Measurements from ENCODE around the gene SERPINA4.

The SERPINA4 gene

GRCh38 chr14:94583557-94583956, 22.3 kb downstream of the SERPINA4 start:
- no peaks in the 10 kb centered on the region for H3K4me1 ChIP-seq (ENCODE audit: insufficient read depth, low read length)
- no peaks in the 10 kb centered on the region for H3K36me3 ChIP-seq (ENCODE audit: insufficient read depth, low read length)
- no peaks in the 10 kb centered on the region for H3K27me3 ChIP-seq (ENCODE audit: control insufficient read depth in 1 of 2, insufficient read depth in 2 of 2, low read length in 2 of 2)
- no peak overlapping the region for H3K4me3 ChIP-seq (ENCODE audit: low read depth in 1 of 2, low read length in 2 of 2)
- H3K9me3 ChIP-seq (ENCODE audit: low read length) = no peaks in the 10 kb centered on the region
- H3K27ac ChIP-seq (ENCODE audit: low read depth, low read length) = no peak overlapping the region
- H3K9ac ChIP-seq (ENCODE audit: low read length) = no peak overlapping the region

- H3K27me3 ChIP-seq (ENCODE audit: control insufficient read depth in 1 of 2, insufficient read depth in 2 of 2, low read length in 2 of 2) = no peaks in the 10 kb centered on the region
- no peaks in the 10 kb centered on the region for H3K4me1 ChIP-seq (ENCODE audit: insufficient read depth, low read length)
- no peaks in the 10 kb centered on the region for H3K9me3 ChIP-seq (ENCODE audit: low read length)
- H3K4me3 ChIP-seq (ENCODE audit: low read depth in 1 of 2, low read length in 2 of 2) = no peak overlapping the region
- no peak overlapping the region for H3K9ac ChIP-seq (ENCODE audit: low read length)
- H3K27ac ChIP-seq (ENCODE audit: low read depth, low read length) = no peak overlapping the region
- no peaks in the 10 kb centered on the region for H3K36me3 ChIP-seq (ENCODE audit: insufficient read depth, low read length)
Measured at GRCh38 chr14:94584591-94585280, 23.5 kb downstream of the SERPINA4 start.

DNA sequence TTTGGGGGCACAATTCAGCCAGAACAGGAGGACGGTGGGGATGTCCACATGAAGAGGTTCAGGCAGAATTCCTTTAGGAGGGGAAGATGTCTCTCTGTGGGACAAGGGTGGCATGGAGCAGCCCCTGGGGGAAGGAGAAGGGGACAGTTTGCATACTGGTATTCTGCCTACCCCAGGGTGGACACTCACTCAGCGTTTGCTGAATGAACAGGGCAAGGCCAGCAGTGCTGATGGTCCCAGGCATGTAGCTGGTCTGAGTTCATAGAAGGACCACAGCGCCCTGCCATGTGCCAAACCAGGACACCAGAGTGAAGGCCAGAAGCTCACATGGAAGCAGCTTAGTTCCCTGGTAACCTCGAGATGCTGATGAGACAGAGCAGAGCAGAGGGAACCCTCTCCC, 25.4 kb downstream of the SERPINA4 start:
- Histone ChIP-seq H3K9me3 (ENCODE audit: low read length) (no peaks in the 10 kb centered on the region), H3K27me3 (ENCODE audit: control insufficient read depth in 1 of 2, insufficient read depth in 2 of 2, low read length in 2 of 2) (no peaks in the 10 kb centered on the region), H3K9ac (ENCODE audit: low read length) (no peak overlapping the region), H3K4me3 (ENCODE audit: low read depth in 1 of 2, low read length in 2 of 2) (no peak overlapping the region), H3K27ac (ENCODE audit: low read depth, low read length) (no peak overlapping the region), H3K4me1 (ENCODE audit: insufficient read depth, low read length) (no peaks in the 10 kb centered on the region), H3K36me3 (ENCODE audit: insufficient read depth, low read length) (no peaks in the 10 kb centered on the region)

DNA sequence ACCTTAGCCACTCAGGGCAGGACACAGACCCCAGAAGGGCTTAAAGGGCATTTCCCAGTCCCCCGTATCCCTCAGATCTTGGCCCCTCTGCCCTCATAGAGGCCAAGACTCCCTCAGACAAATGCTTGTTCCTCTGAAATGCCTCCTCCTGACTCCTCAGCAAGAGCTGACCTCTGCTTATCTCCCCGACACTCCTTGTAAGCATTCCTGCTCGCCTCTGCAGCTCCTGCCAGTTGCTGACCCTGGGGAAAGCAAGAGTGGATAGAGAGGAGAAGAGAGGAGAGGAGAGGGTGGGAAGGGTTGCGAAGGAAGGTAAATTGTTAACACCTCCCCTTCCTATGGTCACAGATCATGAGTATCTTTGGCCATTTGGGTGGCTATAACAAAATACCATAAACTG, 27.1 kb downstream of the SERPINA4 start:
- H3K4me3 ChIP-seq (ENCODE audit: low read depth in 1 of 2, low read length in 2 of 2) = no peak overlapping the region
- H3K27ac ChIP-seq (ENCODE audit: low read depth, low read length) = no peak overlapping the region
- H3K4me1 ChIP-seq (ENCODE audit: insufficient read depth, low read length) = no peaks in the 10 kb centered on the region
- H3K36me3 ChIP-seq (ENCODE audit: insufficient read depth, low read length) = no peaks in the 10 kb centered on the region
- no peaks in the 10 kb centered on the region for H3K9me3 ChIP-seq (ENCODE audit: low read length)
- H3K27me3 ChIP-seq (ENCODE audit: control insufficient read depth in 1 of 2, insufficient read depth in 2 of 2, low read length in 2 of 2) = no peaks in the 10 kb centered on the region
- H3K9ac ChIP-seq (ENCODE audit: low read length) = no peak overlapping the region

DNA sequence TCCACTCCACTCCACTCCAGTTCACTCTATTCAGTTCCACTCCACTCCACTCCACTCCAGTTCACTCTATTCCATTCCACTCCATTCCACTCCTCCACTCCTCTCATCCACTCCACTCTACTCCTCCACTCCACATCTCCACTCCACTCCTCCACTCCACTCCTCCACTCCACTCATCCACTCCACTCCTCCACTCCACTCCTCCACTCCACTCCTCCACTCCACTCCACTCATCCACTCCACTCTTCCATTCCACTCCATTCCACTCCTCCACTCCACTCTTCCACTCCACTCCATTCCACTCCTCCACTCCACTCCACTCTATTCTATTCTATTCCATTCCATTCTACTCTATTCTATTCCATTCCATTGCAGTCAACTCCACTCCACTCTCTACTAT, 29.8 kb downstream of the SERPINA4 start:
- H3K4me1 ChIP-seq (ENCODE audit: insufficient read depth, low read length) = no peaks in the 10 kb centered on the region
- no peaks in the 10 kb centered on the region for H3K27me3 ChIP-seq (ENCODE audit: control insufficient read depth in 1 of 2, insufficient read depth in 2 of 2, low read length in 2 of 2)
- no peak overlapping the region for H3K9ac ChIP-seq (ENCODE audit: low read length)
- H3K4me3 ChIP-seq (ENCODE audit: low read depth in 1 of 2, low read length in 2 of 2) = no peak overlapping the region
- H3K9me3 ChIP-seq (ENCODE audit: low read length) = no peaks in the 10 kb centered on the region
- H3K27ac ChIP-seq (ENCODE audit: low read depth, low read length) = no peak overlapping the region
- no peaks in the 10 kb centered on the region for H3K36me3 ChIP-seq (ENCODE audit: insufficient read depth, low read length)

DNA sequence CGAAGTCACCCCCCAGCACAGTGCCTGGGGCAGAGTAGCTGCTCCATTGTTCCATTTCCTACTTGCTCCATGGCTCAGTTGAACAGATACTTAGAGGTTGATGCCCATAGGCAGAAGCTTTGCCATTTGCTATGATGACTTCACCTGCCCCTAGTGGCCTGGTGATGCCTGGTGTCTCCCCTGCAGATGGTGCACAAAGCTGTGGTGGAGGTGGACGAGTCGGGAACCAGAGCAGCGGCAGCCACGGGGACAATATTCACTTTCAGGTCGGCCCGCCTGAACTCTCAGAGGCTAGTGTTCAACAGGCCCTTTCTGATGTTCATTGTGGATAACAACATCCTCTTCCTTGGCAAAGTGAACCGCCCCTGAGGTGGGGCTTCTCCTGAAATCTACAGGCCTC, 30.6 kb downstream of the SERPINA4 start:
- Histone ChIP-seq H3K9ac (ENCODE audit: low read length) (no peak overlapping the region), H3K9me3 (ENCODE audit: low read length) (no peaks in the 10 kb centered on the region), H3K27ac (ENCODE audit: low read depth, low read length) (no peak overlapping the region), H3K36me3 (ENCODE audit: insufficient read depth, low read length) (no peaks in the 10 kb centered on the region), H3K27me3 (ENCODE audit: control insufficient read depth in 1 of 2, insufficient read depth in 2 of 2, low read length in 2 of 2) (no peaks in the 10 kb centered on the region), H3K4me3 (ENCODE audit: low read depth in 1 of 2, low read length in 2 of 2) (no peak overlapping the region), H3K4me1 (ENCODE audit: insufficient read depth, low read length) (no peaks in the 10 kb centered on the region)

- no peaks in the 10 kb centered on the region for H3K9me3 ChIP-seq (ENCODE audit: low read length)
- H3K27ac ChIP-seq (ENCODE audit: low read depth, low read length) = no peak overlapping the region
- no peaks in the 10 kb centered on the region for H3K4me1 ChIP-seq (ENCODE audit: insufficient read depth, low read length)
- H3K36me3 ChIP-seq (ENCODE audit: insufficient read depth, low read length) = no peaks in the 10 kb centered on the region
- H3K27me3 ChIP-seq (ENCODE audit: control insufficient read depth in 1 of 2, insufficient read depth in 2 of 2, low read length in 2 of 2) = no peaks in the 10 kb centered on the region
- no peak overlapping the region for H3K4me3 ChIP-seq (ENCODE audit: low read depth in 1 of 2, low read length in 2 of 2)
- no peak overlapping the region for H3K9ac ChIP-seq (ENCODE audit: low read length)
Measured at GRCh38 chr14:94592457-94592856, 31.2 kb downstream of the SERPINA4 start.

GRCh38 chr14:94593376-94593748, 32.1 kb downstream of the SERPINA4 start:
- Histone ChIP-seq H3K36me3 (ENCODE audit: insufficient read depth, low read length) (no peaks in the 10 kb centered on the region), H3K9me3 (ENCODE audit: low read length) (no peaks in the 10 kb centered on the region), H3K9ac (ENCODE audit: low read length) (no peak overlapping the region), H3K27me3 (ENCODE audit: control insufficient read depth in 1 of 2, insufficient read depth in 2 of 2, low read length in 2 of 2) (no peaks in the 10 kb centered on the region), H3K4me1 (ENCODE audit: insufficient read depth, low read length) (no peaks in the 10 kb centered on the region), H3K27ac (ENCODE audit: low read depth, low read length) (no peak overlapping the region), H3K4me3 (ENCODE audit: low read depth in 1 of 2, low read length in 2 of 2) (no peak overlapping the region)

DNA sequence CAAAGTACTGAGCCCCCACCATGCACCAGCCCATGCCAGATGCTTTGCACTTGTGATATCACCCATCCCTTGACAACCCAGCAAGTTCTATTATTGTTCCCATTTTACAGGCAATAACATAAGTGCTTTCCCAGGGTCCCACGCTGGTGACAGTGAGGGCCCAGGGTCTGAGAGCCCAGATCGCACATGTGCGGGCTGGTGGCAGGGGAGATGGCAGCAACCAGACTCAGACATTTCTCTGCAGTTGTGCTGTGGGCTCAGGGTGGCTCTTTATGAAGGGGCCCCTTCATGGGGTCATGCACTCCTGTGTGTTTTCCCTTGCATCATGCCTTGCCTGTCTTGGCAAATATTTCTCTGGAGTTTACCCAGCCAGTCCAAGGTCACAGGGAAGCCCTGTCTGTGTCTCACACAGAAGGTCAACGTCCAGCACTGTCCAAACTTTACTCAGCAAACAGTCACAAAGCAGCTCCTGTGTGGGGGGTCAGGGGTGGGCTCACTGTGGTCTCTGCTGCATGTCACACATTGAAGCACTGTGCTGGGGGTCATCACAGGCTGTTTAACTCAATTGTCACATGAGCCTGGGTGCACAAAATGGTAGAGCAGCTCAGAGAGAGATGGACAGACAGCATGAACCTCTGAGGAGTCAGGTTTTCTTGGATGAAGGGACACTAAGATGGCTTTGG, 32.6 kb downstream of the SERPINA4 start:
- Histone ChIP-seq H3K4me1 (ENCODE audit: insufficient read depth, low read length) (no peaks in the 10 kb centered on the region), H3K36me3 (ENCODE audit: insufficient read depth, low read length) (no peaks in the 10 kb centered on the region), H3K27ac (ENCODE audit: low read depth, low read length) (no peak overlapping the region)

DNA sequence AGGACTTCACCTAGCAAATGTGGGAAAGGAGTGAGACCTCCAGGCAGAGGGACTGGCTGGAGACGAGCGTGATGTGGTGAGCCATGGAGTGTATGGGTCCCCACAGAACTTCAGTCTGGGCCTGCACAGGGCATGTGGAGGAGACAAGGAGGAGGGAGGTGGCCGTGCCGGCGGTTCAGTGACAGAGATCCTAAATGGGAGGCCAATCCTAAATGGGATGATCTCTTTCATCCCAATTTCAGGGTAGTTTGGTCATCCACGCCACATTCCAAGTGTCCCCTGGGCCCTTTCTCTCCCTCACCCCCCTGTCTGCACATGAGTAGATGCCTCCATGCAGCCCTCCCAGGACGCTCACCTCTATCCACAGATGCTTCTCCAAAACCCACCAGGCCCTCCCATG, 33.2 kb downstream of the SERPINA4 start:
- peaks cover 2% of the 10 kb centered on the region for H3K4me1 ChIP-seq (ENCODE audit: insufficient read depth, low read length)
- H3K9ac ChIP-seq (ENCODE audit: low read length) = no peak overlapping the region
- no peak overlapping the region for H3K4me3 ChIP-seq (ENCODE audit: low read depth in 1 of 2, low read length in 2 of 2)
- no peaks in the 10 kb centered on the region for H3K36me3 ChIP-seq (ENCODE audit: insufficient read depth, low read length)
- no peaks in the 10 kb centered on the region for H3K27me3 ChIP-seq (ENCODE audit: control insufficient read depth in 1 of 2, insufficient read depth in 2 of 2, low read length in 2 of 2)
- no peak overlapping the region for H3K27ac ChIP-seq (ENCODE audit: low read depth, low read length)
- no peaks in the 10 kb centered on the region for H3K9me3 ChIP-seq (ENCODE audit: low read length)

More for the DNA sequence above, 32.6 kb downstream of the SERPINA4 start:
- Histone ChIP-seq H3K27me3 (ENCODE audit: control insufficient read depth in 1 of 2, insufficient read depth in 2 of 2, low read length in 2 of 2) (no peaks in the 10 kb centered on the region), H3K9ac (ENCODE audit: low read length) (no peak overlapping the region), H3K4me3 (ENCODE audit: low read depth in 1 of 2, low read length in 2 of 2) (no peak overlapping the region), H3K9me3 (ENCODE audit: low read length) (no peaks in the 10 kb centered on the region)

DNA sequence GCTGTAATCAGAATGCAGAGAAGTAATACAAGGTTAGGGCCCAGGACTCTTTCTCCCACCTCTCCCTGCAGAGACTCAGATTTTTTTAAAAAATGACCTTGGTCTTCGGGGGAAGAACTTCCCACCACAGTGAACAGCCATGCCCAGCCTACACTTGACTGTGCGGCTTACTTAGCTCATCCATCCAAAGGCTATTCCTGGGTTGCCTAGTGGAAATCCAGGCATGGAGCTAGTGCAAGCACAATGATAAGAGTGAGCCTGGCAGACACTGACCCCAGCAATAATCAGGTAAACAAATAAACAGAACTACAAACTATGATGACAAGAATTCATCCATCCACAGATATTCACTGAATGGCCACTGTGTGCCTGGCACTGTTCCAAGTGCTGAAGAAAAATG, 34.7 kb downstream of the SERPINA4 start:
- H3K27ac ChIP-seq (ENCODE audit: low read depth, low read length) = no peak overlapping the region
- no peak overlapping the region for H3K4me3 ChIP-seq (ENCODE audit: low read depth in 1 of 2, low read length in 2 of 2)
- no peak overlapping the region for H3K9ac ChIP-seq (ENCODE audit: low read length)
- peaks cover 17% of the 10 kb centered on the region for H3K4me1 ChIP-seq (ENCODE audit: insufficient read depth, low read length)
- H3K27me3 ChIP-seq (ENCODE audit: control insufficient read depth in 1 of 2, insufficient read depth in 2 of 2, low read length in 2 of 2) = no peaks in the 10 kb centered on the region
- no peaks in the 10 kb centered on the region for H3K9me3 ChIP-seq (ENCODE audit: low read length)
- H3K36me3 ChIP-seq (ENCODE audit: insufficient read depth, low read length) = no peaks in the 10 kb centered on the region

GRCh38 chr14:94596361-94596760, 35.1 kb downstream of the SERPINA4 start:
- H3K36me3 ChIP-seq (ENCODE audit: insufficient read depth, low read length) = no peaks in the 10 kb centered on the region
- H3K9ac ChIP-seq (ENCODE audit: low read length) = no peak overlapping the region
- no peaks in the 10 kb centered on the region for H3K9me3 ChIP-seq (ENCODE audit: low read length)
- H3K27ac ChIP-seq (ENCODE audit: low read depth, low read length) = no peak overlapping the region
- no peak overlapping the region for H3K4me3 ChIP-seq (ENCODE audit: low read depth in 1 of 2, low read length in 2 of 2)
- H3K27me3 ChIP-seq (ENCODE audit: control insufficient read depth in 1 of 2, insufficient read depth in 2 of 2, low read length in 2 of 2) = no peaks in the 10 kb centered on the region
- H3K4me1 ChIP-seq (ENCODE audit: insufficient read depth, low read length) = peaks cover 18% of the 10 kb centered on the region
